KMS-11 (cell line): ENCODE measurements around the gene PLEKHS1.

Source experiments
- H2AFZ ChIP-seq: fragments of 200-600 bp; sonication (generic); 2 replicates; pipeline ENCODE4 v1.6.1; 2016; ENCODE audit warnings: antibody characterized with exemption, mixed run types, low read depth
- H3K27ac ChIP-seq: fragments of 200-600 bp; sonication (generic); 2 replicates; pipeline ENCODE4 v1.6.1; 2016; ENCODE audit warnings: mild to moderate bottlenecking, mixed run types
- H3K27me3 ChIP-seq: fragments of 200-600 bp; sonication (generic); 2 replicates; pipeline ENCODE4 v1.6.1; 2017; ENCODE audit warnings: mild to moderate bottlenecking, low read depth, mixed run types, moderate library complexity; ENCODE audit not compliant: insufficient read depth
- H3K36me3 ChIP-seq: fragments of 200-600 bp; sonication (generic); 2 replicates; pipeline ENCODE4 v1.6.1; 2017; ENCODE audit warnings: mild to moderate bottlenecking, mixed run types; ENCODE audit not compliant: insufficient read depth
- H3K4me1 ChIP-seq: fragments of 200-600 bp; sonication (generic); 2 replicates; pipeline ENCODE4 v1.6.1; 2016; ENCODE audit warnings: mild to moderate bottlenecking, low read depth, mixed run types; ENCODE audit not compliant: poor library complexity, severe bottlenecking
- H3K4me2 ChIP-seq: fragments of 200-600 bp; sonication (generic); 2 replicates; pipeline ENCODE4 v1.7.0; 2016; ENCODE audit warnings: mild to moderate bottlenecking, mixed run types
- H3K4me3 ChIP-seq: fragments of 200-600 bp; sonication (generic); IDR thresholded peaks from 2 replicates; pipeline ENCODE4 v1.6.1; 2017; ENCODE audit warnings: low read depth, low read length, mixed read lengths; ENCODE audit not compliant: insufficient read depth
- H3K79me2 ChIP-seq: fragments of 200-600 bp; sonication (generic); 2 replicates; pipeline ENCODE4 v1.6.1; 2016; ENCODE audit warnings: low read depth, mixed run types; ENCODE audit not compliant: insufficient read depth
- H3K9ac ChIP-seq: fragments of 200-600 bp; sonication (generic); 2 replicates; pipeline ENCODE4 v1.6.1; 2016; ENCODE audit warnings: mild to moderate bottlenecking, mixed run types
- H4K20me1 ChIP-seq: fragments of 200-600 bp; sonication (generic); 2 replicates; pipeline ENCODE4 v1.6.1; 2016; ENCODE audit warnings: mild to moderate bottlenecking, mixed run types; ENCODE audit not compliant: insufficient read depth
- CTCF ChIP-seq: fragments of 200-600 bp; sonication (generic); conservative IDR thresholded peaks from 2 replicates; pipeline ENCODE4 v1.6.1; 2017; ENCODE audit warnings: low read depth, mild to moderate bottlenecking, antibody characterized with exemption, low read length, moderate library complexity, mixed read lengths

The PLEKHS1 gene

DNA sequence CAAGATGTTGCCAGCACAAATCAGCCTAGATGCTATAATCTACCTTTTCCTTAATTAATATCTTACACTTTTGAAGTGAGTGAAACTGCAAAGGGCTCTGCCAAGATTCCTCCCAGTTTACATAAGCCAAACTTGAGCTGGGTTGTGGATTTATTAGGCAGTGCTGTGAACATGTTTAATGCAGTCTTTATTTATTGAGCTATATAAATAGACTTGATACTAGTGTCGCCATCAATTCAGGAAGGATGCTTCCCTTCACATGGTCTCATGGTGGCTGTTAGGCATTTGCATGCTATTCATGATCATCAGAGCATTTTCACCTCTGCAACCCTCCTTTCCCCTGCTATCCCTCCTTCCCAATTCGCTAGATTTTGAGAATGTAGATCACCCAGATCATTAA lies 40.2 kb downstream of the PLEKHS1 start:
- Histone ChIP-seq H3K4me3 (no peak overlapping the region), H3K4me1 (peaks cover 6% of the 10 kb centered on the region), H3K36me3 (no peaks in the 10 kb centered on the region), H3K27ac (no peak overlapping the region), H4K20me1 (no peaks in the 10 kb centered on the region), H2AFZ (no peak overlapping the region), H3K4me2 (no peak overlapping the region), H3K9ac (no peak overlapping the region), H3K27me3 (no peaks in the 10 kb centered on the region), H3K79me2 (no peaks in the 10 kb centered on the region)
- no peak for TF ChIP-seq CTCF

- H3K27ac ChIP-seq = no peak overlapping the region
- no peaks in the 10 kb centered on the region for H3K79me2 ChIP-seq
- H3K9ac ChIP-seq = no peak overlapping the region
- H3K27me3 ChIP-seq = no peaks in the 10 kb centered on the region
- H3K4me2 ChIP-seq = no peak overlapping the region
- H2AFZ ChIP-seq = no peak overlapping the region
- H4K20me1 ChIP-seq = no peaks in the 10 kb centered on the region
- no peak for TF ChIP-seq CTCF
- no peak overlapping the region for H3K4me3 ChIP-seq
- no peaks in the 10 kb centered on the region for H3K4me1 ChIP-seq
- no peaks in the 10 kb centered on the region for H3K36me3 ChIP-seq
These were observed 50.1 kb downstream of the PLEKHS1 start for GRCh38 chr10:113801569-113801968.

- H3K27me3 ChIP-seq = no peaks in the 10 kb centered on the region
- no peak overlapping the region for H2AFZ ChIP-seq
- H3K79me2 ChIP-seq = no peaks in the 10 kb centered on the region
- no peaks in the 10 kb centered on the region for H3K36me3 ChIP-seq
- no peak overlapping the region for H3K9ac ChIP-seq
- no peak for TF ChIP-seq CTCF
- H3K4me3 ChIP-seq = no peak overlapping the region
- H3K27ac ChIP-seq = no peak overlapping the region
- H4K20me1 ChIP-seq = no peaks in the 10 kb centered on the region
- no peaks in the 10 kb centered on the region for H3K4me1 ChIP-seq
- no peak overlapping the region for H3K4me2 ChIP-seq
These were observed 51.5 kb downstream of the PLEKHS1 start for GRCh38 chr10:113802997-113803396.

GRCh38 chr10:113806503-113806902 lies 55.0 kb downstream of the PLEKHS1 start:
- Histone ChIP-seq H3K27me3 (no peaks in the 10 kb centered on the region), H3K4me2 (no peak overlapping the region), H3K4me1 (peaks cover 2% of the 10 kb centered on the region), H3K27ac (no peak overlapping the region), H3K4me3 (no peak overlapping the region), H3K36me3 (no peaks in the 10 kb centered on the region), H2AFZ (no peak overlapping the region), H3K9ac (no peak overlapping the region), H4K20me1 (no peaks in the 10 kb centered on the region), H3K79me2 (no peaks in the 10 kb centered on the region)
- TF ChIP-seq CTCF = no peak
